Tibial artery (tissue), 4 donors: Measurements from ENCODE around the gene CD300LG.

Source experiments
- DNase-seq, 2 donors: peaks; one replicate each; pipeline ENCODE4 v3.0.0-alpha.2; 2019
- H3K27ac ChIP-seq, 2 donors: fragments of 200-600 bp; sonication (generic) in 1 of 2; 1 replicate in 1 of 2; 2 replicates in 1 of 2; pipeline ENCODE4 v1.5.1; 2018 to 2019; ENCODE audit warnings: mild to moderate bottlenecking in 1 of 2
- H3K27me3 ChIP-seq, 2 donors: fragments of 200-600 bp; sonication (generic) in 1 of 2; one replicate each; pipeline versions ENCODE4 v1.5.1 to v1.6.0; 2016 to 2019
- H3K36me3 ChIP-seq, 3 donors: fragments of 200-600 bp; sonication (generic) in 2 of 3; one replicate each; pipeline ENCODE4 v1.5.1; 2016 to 2019; ENCODE audit warnings: mild to moderate bottlenecking in 2 of 3
- H3K4me1 ChIP-seq, 4 donors: fragments of 200-600 bp; sonication (generic) in 2 of 4; 1 replicate in 3 of 4; 2 replicates in 1 of 4; pipeline ENCODE4 v1.5.1; 2016 to 2019
- H3K4me3 ChIP-seq, 2 donors: fragments of 200-600 bp; sonication (generic) in 1 of 2; 1 replicate in 1 of 2; 2 replicates in 1 of 2; pipeline ENCODE4 v1.5.1; 2018 to 2019; ENCODE audit warnings: mild to moderate bottlenecking in 2 of 2
- H3K9me3 ChIP-seq, 3 donors: fragments of 200-600 bp; sonication (generic) in 1 of 3; one replicate each; pipeline ENCODE4 v1.5.1; 2016 to 2019
- CTCF ChIP-seq, 2 experiments: fragments of 200-600 bp in 1 of 2; fragments of 450-650 bp in 1 of 2; IDR thresholded peaks; one replicate each; pipeline ENCODE4 v1.5.1; 2017 to 2019; ENCODE audit warnings: antibody characterized with exemption in 2 of 2, mild to moderate bottlenecking in 1 of 2, moderate library complexity in 1 of 2
- intact Hi-C: fragments of 100-400 bp; cut with DNase I; formaldehyde crosslinking; loops from one replicate; pipeline ENCODE4 v1.15.0; 2023; ENCODE audit warnings: low total_unique reads

Gene CD300LG

GRCh38 chr17:43881181-43881580 is 34.2 kb downstream of the CD300LG start:
- DNase-seq, result no peak
- H3K4me1 ChIP-seq, result peaks cover 0 to 8% (median 1%) of the 10 kb centered on the region in 4 donors
- peaks cover 9 to 44% (median 17%) of the 10 kb centered on the region in 3 donors for H3K36me3 ChIP-seq
- H3K4me3 ChIP-seq, result no peak overlapping the region
- H3K27ac ChIP-seq, result no peak overlapping the region
- no peaks in the 10 kb centered on the region for H3K9me3 ChIP-seq
- intact Hi-C loops, result no loop called here
- TF ChIP-seq CTCF (IDR thresholded peaks at IDR 0.05), result no peak
- no peaks in the 10 kb centered on the region for H3K27me3 ChIP-seq

GRCh38 chr17:43881758-43882505 is 35.0 kb downstream of the CD300LG start:
- H3K36me3 ChIP-seq, result peaks cover 9 to 39% (median 17%) of the 10 kb centered on the region in 3 donors
- H3K4me1 ChIP-seq, result peaks cover 0 to 8% (median 1%) of the 10 kb centered on the region in 4 donors
- H3K9me3 ChIP-seq, result no peaks in the 10 kb centered on the region
- no peak for TF ChIP-seq CTCF (IDR thresholded peaks at IDR 0.05)
- no peaks in the 10 kb centered on the region for H3K27me3 ChIP-seq
- no peak for DNase-seq
- intact Hi-C loops, result no loop called here
- H3K4me3 ChIP-seq, result no peak overlapping the region
- no peak overlapping the region for H3K27ac ChIP-seq

- DNase-seq, result no peak
- no peak for TF ChIP-seq CTCF (IDR thresholded peaks at IDR 0.05)
- Histone ChIP-seq H3K9me3 (no peaks in the 10 kb centered on the region), H3K27me3 (no peaks in the 10 kb centered on the region), H3K27ac (no peak overlapping the region), H3K4me1 (peaks cover 0 to 8% (median 1%) of the 10 kb centered on the region in 4 donors), H3K4me3 (no peak overlapping the region), H3K36me3 (peaks cover 9 to 30% (median 17%) of the 10 kb centered on the region in 3 donors)
- intact Hi-C loops, result no loop called here
Observed at GRCh38 chr17:43882761-43883415, 35.9 kb downstream of the CD300LG start.

GRCh38 chr17:43888548-43888947 is 41.6 kb downstream of the CD300LG start:
- Histone ChIP-seq H3K9me3 (no peaks in the 10 kb centered on the region), H3K36me3 (peaks cover 0 to 5% (median 4%) of the 10 kb centered on the region in 3 donors), H3K4me1 (no peaks in the 10 kb centered on the region), H3K27ac (no peak overlapping the region), H3K4me3 (no peak overlapping the region), H3K27me3 (no peaks in the 10 kb centered on the region)
- no peak for DNase-seq
- no peak for TF ChIP-seq CTCF (IDR thresholded peaks at IDR 0.05)
- intact Hi-C loops, result no loop called here

- H3K4me1 ChIP-seq, result no peaks in the 10 kb centered on the region
- H3K27ac ChIP-seq, result no peak overlapping the region
- H3K9me3 ChIP-seq, result no peaks in the 10 kb centered on the region
- H3K36me3 ChIP-seq, result peaks cover 0 to 10% (median 4%) of the 10 kb centered on the region in 3 donors
- no peak overlapping the region for H3K4me3 ChIP-seq
- intact Hi-C loops, result no loop called here
- TF ChIP-seq CTCF (IDR thresholded peaks at IDR 0.05), result no peak
- no peak for DNase-seq
- H3K27me3 ChIP-seq, result no peaks in the 10 kb centered on the region
Observed at GRCh38 chr17:43890240-43890639, 43.3 kb downstream of the CD300LG start.
